Prostate gland (tissue), 2 donors: ENCODE data around the gene VSIG10L2. TPM values are rescaled to one million over a fixed set of nuclear protein-coding genes. Genes with fewer than 3 reads are reported as not detected.
A peak's percentile ranks its signal among the peaks of the same experiment; 100 is the strongest.

ENCODE experiments used
- DNase-seq: peaks from one replicate; pipeline ENCODE4 v3.0.0-alpha.2; 2019; ENCODE audit warnings: low spot score
- H3K27ac ChIP-seq, 2 donors: fragments of 200-600 bp; sonication (generic); 2 replicates each; pipeline ENCODE4 v1.5.1; 2017 to 2019
- H3K27me3 ChIP-seq: fragments of 200-600 bp; sonication (generic); replicated peaks from 2 replicates; pipeline ENCODE4 v1.5.1; 2019; ENCODE audit not compliant: insufficient read depth
- H3K36me3 ChIP-seq, 2 donors: fragments of 200-600 bp; sonication (generic); 1 replicate in 1 of 2; 2 replicates in 1 of 2; pipeline versions ENCODE4 v1.5.1 to v1.8.1; 2017 to 2019
- H3K4me1 ChIP-seq: fragments of 200-600 bp; sonication (generic); replicated peaks from 2 replicates; pipeline ENCODE4 v1.5.1; 2019
- H3K4me3 ChIP-seq, 2 donors: fragments of 200-600 bp; sonication (generic); 2 replicates each; pipeline ENCODE4 v1.5.1; 2017 to 2019
- H3K9me3 ChIP-seq: fragments of 200-600 bp; sonication (generic); 2 replicates; pipeline ENCODE4 v1.5.1; 2017
- CTCF ChIP-seq, 4 experiments: fragments of 200-600 bp in 2 of 4; fragments of 450-650 bp in 2 of 4; sonication (generic) in 2 of 4; IDR thresholded peaks; 1 replicate in 3 of 4; 2 replicates in 1 of 4; pipeline ENCODE4 v1.5.1; 2016 to 2019; ENCODE audit warnings: antibody characterized with exemption in 4 of 4, mild to moderate bottlenecking in 2 of 4, moderate library complexity in 2 of 4
- POLR2A ChIP-seq: fragments of 450-650 bp; IDR thresholded peaks from one replicate; pipeline ENCODE4 v1.6.1; 2016; ENCODE audit warnings: antibody characterized with exemption, mild to moderate bottlenecking
- POLR2AphosphoS5 ChIP-seq: sonication (generic); formaldehyde crosslinking; IDR thresholded peaks from one replicate; pipeline ENCODE4 v1.6.1; 2017; ENCODE audit warnings: antibody characterized with exemption
- WGBS: methylation state at CpG from one replicate; pipeline ENCODE4 v1.1.5; 2018; 5-methylcytosine and 5-hydroxymethylcytosine counted together
- intact Hi-C: fragments of 100-400 bp; cut with DNase I; formaldehyde crosslinking; loops from one replicate; pipeline ENCODE4 v1.14.2; 2022
- total RNA-seq, 2 donors: library from RNA; depleted of rRNA; stranded (reverse); fragments of >200 nt; gene quantifications; one replicate each; pipeline ENCODE4 v1.1.0, GENCODE V29; 2016

VSIG10L2 gene
- total RNA-seq, 2 donors from 2014 or later, result 0.14 to 1.3 TPM

DNA sequence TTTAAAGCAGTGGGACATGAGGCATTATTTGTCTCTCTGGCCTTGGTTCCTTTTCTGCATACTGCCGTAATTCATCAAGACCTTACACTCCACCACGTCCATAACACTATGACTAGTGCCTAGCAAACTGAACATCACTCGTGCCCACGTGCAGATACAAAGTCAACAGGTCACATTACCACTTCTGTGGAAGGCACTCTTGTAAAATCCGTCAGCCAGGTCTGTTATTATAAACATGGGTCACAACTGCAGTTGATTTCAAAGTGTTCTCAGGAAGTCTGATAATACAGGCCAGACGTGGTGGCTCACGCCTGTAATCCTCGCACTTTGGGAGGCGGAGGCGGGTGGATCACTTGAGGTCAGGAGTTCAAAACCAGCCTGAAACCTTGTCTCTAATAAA is 14.1 kb downstream of the VSIG10L2 start:
- Histone ChIP-seq H3K4me3 (no peak overlapping the region), H3K36me3 (no peaks in the 10 kb centered on the region), H3K4me1 (no peaks in the 10 kb centered on the region), H3K27me3 (no peaks in the 10 kb centered on the region), H3K9me3 (no peaks in the 10 kb centered on the region), H3K27ac (no peak overlapping the region)
- no peak for DNase-seq
- 88% methylated on average over 10 of the region's 10 CpGs for WGBS
- no peak for TF ChIP-seq POLR2A
- TF ChIP-seq CTCF (IDR thresholded peaks at IDR 0.05), result no peak
- no peak for TF ChIP-seq POLR2AphosphoS5
- intact Hi-C loops, result loop anchor here (10.0 kb wide), 1 partner anchor 55 kb away; no protein-coding TSS in a partner anchor

- Histone ChIP-seq H3K27me3 (no peaks in the 10 kb centered on the region), H3K36me3 (no peaks in the 10 kb centered on the region), H3K9me3 (no peaks in the 10 kb centered on the region), H3K4me3 (no peak overlapping the region), H3K4me1 (no peaks in the 10 kb centered on the region), H3K27ac (no peak overlapping the region)
- no peak for DNase-seq
- TF ChIP-seq POLR2AphosphoS5 (no peak), POLR2A (no peak), CTCF (IDR thresholded peaks at IDR 0.05) (no peak)
- intact Hi-C loops, result no loop called here
- 59% methylated on average over 6 of the region's 6 CpGs for WGBS
These were observed 14.9 kb downstream of the VSIG10L2 start for GRCh38 chr11:125960771-125961170.

DNA sequence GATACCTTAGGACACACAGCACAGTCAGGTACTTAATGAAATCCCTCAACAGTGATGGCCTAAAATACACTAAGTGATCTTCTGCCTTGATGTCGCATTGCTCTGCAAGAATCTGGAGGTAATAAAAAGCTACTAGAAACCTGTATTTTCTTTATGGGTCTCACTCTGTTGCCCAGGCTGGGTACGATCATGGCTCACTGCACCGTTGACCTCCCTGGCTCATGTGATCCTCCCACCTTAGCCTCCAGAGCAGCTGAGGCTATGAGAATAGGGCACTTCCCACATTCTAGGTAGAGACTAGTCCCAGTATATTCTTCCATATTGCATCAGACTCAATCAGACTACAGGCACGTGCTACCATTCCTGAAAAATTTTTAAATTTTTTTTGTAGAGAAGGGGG is 21.7 kb downstream of the VSIG10L2 start:
- Histone ChIP-seq H3K4me1 (no peaks in the 10 kb centered on the region), H3K4me3 (no peak overlapping the region), H3K27me3 (no peaks in the 10 kb centered on the region), H3K9me3 (no peaks in the 10 kb centered on the region), H3K27ac (no peak overlapping the region), H3K36me3 (no peaks in the 10 kb centered on the region)
- no peak for TF ChIP-seq POLR2A
- TF ChIP-seq POLR2AphosphoS5, result no peak
- no peak for TF ChIP-seq CTCF (IDR thresholded peaks at IDR 0.05)
- no peak for DNase-seq
- intact Hi-C loops, result no loop called here
- 97% methylated on average over 4 of the region's 4 CpGs for WGBS

- DNase-seq, result peak; percentile 66
- peak; percentile 61 for TF ChIP-seq POLR2AphosphoS5
- TF ChIP-seq CTCF (IDR thresholded peaks at IDR 0.05), result no peak
These were observed 22.5 kb downstream of the VSIG10L2 start for GRCh38 chr11:125968354-125968753.

GRCh38 chr11:125971618-125972017 is 25.8 kb downstream of the VSIG10L2 start:
- WGBS, result 79% methylated on average over 6 of the region's 6 CpGs
- intact Hi-C loops, result no loop called here

More at GRCh38 chr11:125968354-125968753, 22.5 kb downstream of the VSIG10L2 start:
- Histone ChIP-seq H3K36me3 (no peaks in the 10 kb centered on the region), H3K27ac (no peak overlapping the region), H3K4me3 (no peak overlapping the region), H3K27me3 (no peaks in the 10 kb centered on the region), H3K9me3 (no peaks in the 10 kb centered on the region), H3K4me1 (no peaks in the 10 kb centered on the region)
- 14% methylated on average over 7 of the region's 7 CpGs for whole genome bisulfite sequencing
- intact Hi-C loops, result no loop called here

More at GRCh38 chr11:125971618-125972017, 25.8 kb downstream of the VSIG10L2 start:
- H3K27ac ChIP-seq, result no peak overlapping the region
- TF ChIP-seq CTCF (IDR thresholded peaks at IDR 0.05) (no peak), POLR2A (no peak), POLR2AphosphoS5 (no peak)
- H3K36me3 ChIP-seq, result no peaks in the 10 kb centered on the region
- H3K4me3 ChIP-seq, result no peak overlapping the region
- DNase-seq, result no peak
- no peaks in the 10 kb centered on the region for H3K9me3 ChIP-seq
- H3K27me3 ChIP-seq, result no peaks in the 10 kb centered on the region
- H3K4me1 ChIP-seq, result no peaks in the 10 kb centered on the region
